ENCODE measurements around the gene NPTXR. TPM values are rescaled to one million over a fixed set of nuclear protein-coding genes. Genes with fewer than 3 reads are reported as not detected.

Gene NPTXR
- total RNA-seq, 4 donors from 2014 or later, result 0.34 to 4.6 (median 1.7) TPM

- DNase-seq (ENCODE audit: low spot score in 2 of 2), result no peak
- intact Hi-C loops (cut with DNase I; ENCODE audit: low total_unique reads), result no loop called here
- 70 to 71% methylated on average over 9 of the region's 9 CpGs for WGBS, 2 donors
- TF ChIP-seq, protein P1, sequence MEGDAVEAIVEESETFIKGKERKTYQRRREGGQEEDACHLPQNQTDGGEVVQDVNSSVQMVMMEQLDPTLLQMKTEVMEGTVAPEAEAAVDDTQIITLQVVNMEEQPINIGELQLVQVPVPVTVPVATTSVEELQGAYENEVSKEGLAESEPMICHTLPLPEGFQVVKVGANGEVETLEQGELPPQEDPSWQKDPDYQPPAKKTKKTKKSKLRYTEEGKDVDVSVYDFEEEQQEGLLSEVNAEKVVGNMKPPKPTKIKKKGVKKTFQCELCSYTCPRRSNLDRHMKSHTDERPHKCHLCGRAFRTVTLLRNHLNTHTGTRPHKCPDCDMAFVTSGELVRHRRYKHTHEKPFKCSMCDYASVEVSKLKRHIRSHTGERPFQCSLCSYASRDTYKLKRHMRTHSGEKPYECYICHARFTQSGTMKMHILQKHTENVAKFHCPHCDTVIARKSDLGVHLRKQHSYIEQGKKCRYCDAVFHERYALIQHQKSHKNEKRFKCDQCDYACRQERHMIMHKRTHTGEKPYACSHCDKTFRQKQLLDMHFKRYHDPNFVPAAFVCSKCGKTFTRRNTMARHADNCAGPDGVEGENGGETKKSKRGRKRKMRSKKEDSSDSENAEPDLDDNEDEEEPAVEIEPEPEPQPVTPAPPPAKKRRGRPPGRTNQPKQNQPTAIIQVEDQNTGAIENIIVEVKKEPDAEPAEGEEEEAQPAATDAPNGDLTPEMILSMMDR (IDR thresholded peaks at IDR 0.05), result no peak
- TF ChIP-seq POLR2A (IDR thresholded peaks at IDR 0.05), result no peak
- H3K4me3 ChIP-seq (ENCODE audit: low read depth, poor library complexity, severe bottlenecking), result no peak overlapping the region
Measured at GRCh38 chr22:38853196-38853651, 9.4 kb upstream of the NPTXR start.

- intact Hi-C loops (cut with DNase I; ENCODE audit: low total_unique reads), result no loop called here
- 97 to 100% methylated on average over 1 of the region's 1 CpG for WGBS, 2 donors
- TF ChIP-seq, protein P1 (IDR thresholded peaks at IDR 0.05), result no peak
- no peak for TF ChIP-seq POLR2A (IDR thresholded peaks at IDR 0.05)
- DNase-seq (ENCODE audit: low spot score in 2 of 2), result no peak
- H3K4me3 ChIP-seq (ENCODE audit: low read depth, poor library complexity, severe bottlenecking), result no peak overlapping the region
Measured at GRCh38 chr22:38852522-38852921, 8.7 kb upstream of the NPTXR start.

DNA sequence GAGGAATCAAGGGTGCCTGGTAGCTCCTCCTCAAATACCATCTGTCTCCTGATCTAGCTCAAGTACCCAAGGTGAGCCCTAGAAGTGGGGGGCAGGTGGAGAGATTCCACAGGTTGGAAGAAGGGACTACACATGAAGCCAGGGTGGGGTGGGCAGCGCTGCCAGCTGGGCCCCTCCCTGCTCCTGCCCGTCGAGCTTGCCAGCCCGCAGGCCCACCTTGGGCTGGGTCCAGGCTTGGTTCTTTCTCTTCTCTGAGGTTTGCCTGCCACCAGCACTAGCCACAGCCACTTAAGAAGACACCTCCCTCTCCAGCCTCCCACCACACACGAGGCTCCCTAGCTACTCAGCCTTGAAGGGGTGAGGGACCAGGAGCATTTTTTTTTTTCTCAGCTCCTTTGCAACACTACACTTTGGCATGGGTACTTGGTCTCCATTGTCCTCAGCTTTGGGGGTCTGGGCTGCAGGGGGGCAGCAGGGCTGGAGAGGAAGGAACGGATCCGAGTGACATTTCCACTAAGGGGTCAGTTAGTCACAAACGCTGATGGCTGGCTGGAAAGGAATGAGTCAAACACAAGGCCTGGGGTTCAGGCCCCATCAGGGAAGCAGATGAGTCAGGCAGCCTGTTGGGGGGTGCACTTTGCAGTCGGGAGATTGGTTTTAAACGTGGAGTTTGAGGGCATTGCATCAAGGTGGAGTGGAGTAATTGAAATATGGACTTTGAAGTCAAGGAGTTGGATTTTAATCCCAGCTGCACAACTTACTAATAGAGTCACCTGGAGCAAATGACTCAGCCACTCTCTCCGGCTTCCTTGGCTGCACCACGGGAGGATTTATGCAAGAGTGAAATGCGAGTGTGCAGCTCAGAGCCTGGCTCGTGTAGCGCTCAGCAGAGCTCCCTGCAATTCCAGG, 7.4 kb upstream of the NPTXR start:
- intact Hi-C loops (cut with DNase I; ENCODE audit: low total_unique reads), result no loop called here
- DNase-seq (ENCODE audit: low spot score in 2 of 2), result no peak
- H3K4me3 ChIP-seq (ENCODE audit: low read depth, poor library complexity, severe bottlenecking), result no peak overlapping the region
- 43 to 49% methylated on average over 15 of the region's 15 CpGs for WGBS, 2 donors
- TF ChIP-seq, protein P1 (IDR thresholded peaks at IDR 0.05), result no peak
- no peak for TF ChIP-seq POLR2A (IDR thresholded peaks at IDR 0.05)

- WGBS, 2 donors, result 67 to 82% methylated on average over 2 of the region's 2 CpGs
- intact Hi-C loops (cut with DNase I; ENCODE audit: low total_unique reads), result no loop called here
- DNase-seq (ENCODE audit: low spot score in 2 of 2), result no peak
- TF ChIP-seq, protein P1 (IDR thresholded peaks at IDR 0.05), result no peak
- TF ChIP-seq POLR2A (IDR thresholded peaks at IDR 0.05), result no peak
- H3K4me3 ChIP-seq (ENCODE audit: low read depth, poor library complexity, severe bottlenecking), result no peak overlapping the region
Measured at GRCh38 chr22:38850399-38850798, 6.6 kb upstream of the NPTXR start.

DNA sequence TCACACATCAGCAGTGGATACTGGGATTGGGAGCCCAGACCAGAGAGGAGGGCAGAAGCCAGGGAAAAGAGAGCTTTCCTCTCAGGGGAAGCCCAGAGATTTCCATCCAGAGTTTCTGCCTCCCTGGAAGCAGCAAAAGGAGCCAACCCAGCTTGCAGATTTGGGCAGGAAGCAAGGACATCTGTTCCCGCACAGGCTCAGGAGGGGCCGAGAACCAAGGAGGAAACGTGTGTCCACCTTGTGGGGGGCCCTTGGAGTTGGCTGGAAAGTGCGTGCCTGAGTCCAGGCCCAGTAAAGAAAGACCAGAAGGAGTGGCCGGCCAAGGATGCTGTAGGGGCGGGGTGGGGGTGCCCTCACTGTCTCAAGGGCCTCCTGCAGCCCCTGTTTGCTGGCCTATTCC, 6.0 kb upstream of the NPTXR start:
- intact Hi-C loops (cut with DNase I; ENCODE audit: low total_unique reads), result no loop called here
- no peak for DNase-seq (ENCODE audit: low spot score in 2 of 2)
- TF ChIP-seq, protein P1 (IDR thresholded peaks at IDR 0.05), result no peak
- TF ChIP-seq POLR2A (IDR thresholded peaks at IDR 0.05), result no peak
- no peak overlapping the region for H3K4me3 ChIP-seq (ENCODE audit: low read depth, poor library complexity, severe bottlenecking)
- 45 to 77% methylated on average over 6 of the region's 6 CpGs for WGBS, 2 donors

Data from lower leg skin (tissue), 4 donors.